Keratinocyte (primary cell): Measurements from ENCODE around the gene CLMN. TPM values are rescaled to one million over a fixed set of nuclear protein-coding genes. Genes with fewer than 3 reads are reported as not detected.

Experiments
- DNase-seq: peaks from one replicate; pipeline ENCODE4 v3.0.0-alpha.2; 2011; ENCODE audit warnings: low read depth, missing footprints, low spot score
- FAIRE-seq: peaks from 2 replicates; lab custom pipeline; 2011; peaks lifted over from hg19 to GRCh38; lab: Jason Lieb, UNC
- H2AFZ ChIP-seq: 2 replicates; pipeline ENCODE4 v1.6.0; 2012; ENCODE audit warnings: low read length, control low read depth, inconsistent platforms; ENCODE audit not compliant: control insufficient read depth
- H3K27ac ChIP-seq: 2 replicates; pipeline ENCODE4 v1.5.1; 2011; ENCODE audit warnings: low read length; ENCODE audit not compliant: control insufficient read depth, insufficient read depth
- H3K27me3 ChIP-seq: 3 replicates; pipeline ENCODE4 v1.6.0; 2011; ENCODE audit warnings: low read length; ENCODE audit not compliant: control insufficient read depth, insufficient read depth; ENCODE audit errors: extremely low read depth
- H3K36me3 ChIP-seq, 2 experiments: 2 replicates in 1 of 2; 3 replicates in 1 of 2; pipeline ENCODE4 v1.5.1; 2011; ENCODE audit warnings: low read length in 2 of 2, mild to moderate bottlenecking in 1 of 2; ENCODE audit not compliant: control insufficient read depth in 2 of 2, insufficient read depth in 2 of 2; ENCODE audit errors: extremely low read depth in 1 of 2
- H3K4me1 ChIP-seq: 3 replicates; pipeline ENCODE4 v1.5.1; 2011; ENCODE audit warnings: low read length; ENCODE audit not compliant: control insufficient read depth, insufficient read depth; ENCODE audit errors: extremely low read depth
- H3K4me2 ChIP-seq: 3 replicates; pipeline ENCODE4 v1.6.0; 2011; ENCODE audit warnings: low read depth, low read length; ENCODE audit not compliant: control insufficient read depth, insufficient read depth; ENCODE audit errors: extremely low read depth
- H3K4me3 ChIP-seq, 3 experiments: fragments of 200-600 bp in 1 of 3; sonication (generic) in 1 of 3; 2 replicates in 2 of 3; 3 replicates in 1 of 3; pipeline ENCODE4 v1.5.1; 2011 to 2016; ENCODE audit warnings: low read length in 3 of 3, mild to moderate bottlenecking in 3 of 3, control low read depth in 2 of 3, inconsistent platforms in 1 of 3, low read depth in 1 of 3, mixed read lengths in 1 of 3, mixed run types in 1 of 3, moderate library complexity in 1 of 3; ENCODE audit not compliant: control insufficient read depth in 2 of 3, insufficient read depth in 2 of 3; ENCODE audit errors: extremely low read depth in 1 of 3
- H3K79me2 ChIP-seq: 2 replicates; pipeline ENCODE4 v1.6.0; 2012; ENCODE audit warnings: low read length; ENCODE audit not compliant: control insufficient read depth, insufficient read depth
- H3K9ac ChIP-seq: 3 replicates; pipeline ENCODE4 v1.6.0; 2011; ENCODE audit warnings: low read length; ENCODE audit not compliant: control insufficient read depth, insufficient read depth; ENCODE audit errors: extremely low read depth
- H3K9me1 ChIP-seq: 3 replicates; pipeline ENCODE4 v1.6.0; 2011; ENCODE audit warnings: low read length; ENCODE audit not compliant: control insufficient read depth, insufficient read depth; ENCODE audit errors: extremely low read depth
- H3K9me3 ChIP-seq: 2 replicates; pipeline ENCODE4 v1.5.1; 2012; ENCODE audit warnings: low read depth, low read length; ENCODE audit not compliant: control insufficient read depth
- H4K20me1 ChIP-seq: 3 replicates; pipeline ENCODE4 v1.6.0; 2011; ENCODE audit warnings: low read length; ENCODE audit not compliant: control insufficient read depth, insufficient read depth; ENCODE audit errors: extremely low read depth
- EZH2 ChIP-seq: IDR thresholded peaks from one replicate; pipeline ENCODE4 v1.6.1; 2012; ENCODE audit warnings: inconsistent platforms, mild to moderate bottlenecking, low read length, moderate library complexity
- dilution Hi-C: fragments of 300-500 bp; cut with MboI; formaldehyde crosslinking; loops from one replicate; pipeline ENCODE4 v1.7.0; 2020; ENCODE audit warnings: low sequenced_read_pairs; ENCODE audit not compliant: extremely low pct_ligation_motif_present
- polyA plus RNA-seq, 5 experiments: library from polyadenylated mRNA; depleted of rRNA in 3 of 5; stranded (reverse) in 3 of 5; stranded (forward) in 1 of 5; unstranded in 1 of 5; fragments of >200 nt; gene quantifications; 1 replicate in 1 of 5; 2 replicates in 3 of 5; 3 replicates in 1 of 5; pipeline versions ENCODE4 v1.2.1 to v1.2.3, GENCODE V29; 2011 to 2012; ENCODE audit warnings: missing spikeins in 2 of 5, low read depth in 1 of 5, low replicate concordance in 1 of 5
- TF ChIP-seq, protein P1 (sequence below), 3 experiments: IDR thresholded peaks in 1 of 3; conservative IDR thresholded peaks in 1 of 3; optimal IDR thresholded peaks in 1 of 3; 2 replicates in 2 of 3; 3 replicates in 1 of 3; pipeline versions ENCODE3 to v1.5.1; 2011; ENCODE audit warnings: low read length in 3 of 3, mild to moderate bottlenecking in 3 of 3, moderate library complexity in 2 of 3, control low read depth in 1 of 3, inconsistent platforms in 1 of 3; ENCODE audit not compliant: insufficient read depth in 2 of 3; ENCODE audit errors: extremely low read depth in 1 of 3

Gene CLMN
- polyA plus RNA-seq, 1 donor (not counting 4 experiments of a cell fraction or from before 2014, with no cell fraction given) = 6.1 TPM

- no peak for FAIRE-seq
- H3K79me2 ChIP-seq = no peaks in the 10 kb centered on the region
- no peaks in the 10 kb centered on the region for H3K27me3 ChIP-seq
- no peaks in the 10 kb centered on the region for H3K36me3 ChIP-seq
- no peaks in the 10 kb centered on the region for H3K9me1 ChIP-seq
- no peak overlapping the region for H3K27ac ChIP-seq
- H3K9ac ChIP-seq = no peak overlapping the region
- no peaks in the 10 kb centered on the region for H3K9me3 ChIP-seq
- no peak overlapping the region for H2AFZ ChIP-seq
- no peaks in the 10 kb centered on the region for H3K4me1 ChIP-seq
- TF ChIP-seq, protein P1, sequence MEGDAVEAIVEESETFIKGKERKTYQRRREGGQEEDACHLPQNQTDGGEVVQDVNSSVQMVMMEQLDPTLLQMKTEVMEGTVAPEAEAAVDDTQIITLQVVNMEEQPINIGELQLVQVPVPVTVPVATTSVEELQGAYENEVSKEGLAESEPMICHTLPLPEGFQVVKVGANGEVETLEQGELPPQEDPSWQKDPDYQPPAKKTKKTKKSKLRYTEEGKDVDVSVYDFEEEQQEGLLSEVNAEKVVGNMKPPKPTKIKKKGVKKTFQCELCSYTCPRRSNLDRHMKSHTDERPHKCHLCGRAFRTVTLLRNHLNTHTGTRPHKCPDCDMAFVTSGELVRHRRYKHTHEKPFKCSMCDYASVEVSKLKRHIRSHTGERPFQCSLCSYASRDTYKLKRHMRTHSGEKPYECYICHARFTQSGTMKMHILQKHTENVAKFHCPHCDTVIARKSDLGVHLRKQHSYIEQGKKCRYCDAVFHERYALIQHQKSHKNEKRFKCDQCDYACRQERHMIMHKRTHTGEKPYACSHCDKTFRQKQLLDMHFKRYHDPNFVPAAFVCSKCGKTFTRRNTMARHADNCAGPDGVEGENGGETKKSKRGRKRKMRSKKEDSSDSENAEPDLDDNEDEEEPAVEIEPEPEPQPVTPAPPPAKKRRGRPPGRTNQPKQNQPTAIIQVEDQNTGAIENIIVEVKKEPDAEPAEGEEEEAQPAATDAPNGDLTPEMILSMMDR (optimal IDR thresholded peaks at IDR 0.05 in 1 of 3, IDR thresholded peaks at IDR 0.05 in 1 of 3, conservative IDR thresholded peaks at IDR 0.05 in 1 of 3; ENCODE audit: extremely low read depth in 1 of 3, insufficient read depth in 2 of 3, low read length in 3 of 3) = no peak
- no peak for TF ChIP-seq EZH2
- no peak overlapping the region for H3K4me2 ChIP-seq
- no peak for DNase-seq
- dilution Hi-C loops = no loop called here
- H3K4me3 ChIP-seq = no peak overlapping the region
- H4K20me1 ChIP-seq = no peaks in the 10 kb centered on the region
Measured at GRCh38 chr14:95304342-95304741, 15.4 kb downstream of the CLMN start.

DNA sequence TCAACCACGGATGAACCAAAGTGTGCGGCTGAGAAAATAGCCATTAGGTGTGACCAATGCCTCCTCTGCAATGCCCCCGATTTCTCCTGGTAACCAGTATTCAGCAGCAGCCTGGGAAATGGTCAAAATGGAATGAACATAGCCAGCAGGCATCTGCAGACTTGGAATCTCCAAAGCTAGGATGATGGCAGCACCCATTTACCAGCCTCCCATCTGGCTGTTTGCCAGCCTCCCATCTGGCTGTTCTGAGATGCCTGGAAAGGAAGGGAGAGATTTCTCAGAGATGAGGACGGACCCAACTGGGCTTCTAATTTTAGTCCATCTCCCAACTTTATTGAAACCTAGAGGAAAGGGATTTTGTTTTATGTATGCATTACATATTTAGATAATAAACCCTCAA, 16.2 kb downstream of the CLMN start:
- Histone ChIP-seq H3K36me3 (no peaks in the 10 kb centered on the region), H3K4me2 (no peak overlapping the region), H3K79me2 (no peaks in the 10 kb centered on the region), H3K27ac (no peak overlapping the region), H2AFZ (no peak overlapping the region), H3K4me1 (no peaks in the 10 kb centered on the region), H3K9me1 (no peaks in the 10 kb centered on the region), H4K20me1 (no peaks in the 10 kb centered on the region), H3K27me3 (no peaks in the 10 kb centered on the region), H3K9me3 (no peaks in the 10 kb centered on the region), H3K4me3 (no peak overlapping the region), H3K9ac (no peak overlapping the region)
- TF ChIP-seq EZH2 = no peak
- TF ChIP-seq, protein P1 (optimal IDR thresholded peaks at IDR 0.05 in 1 of 3, IDR thresholded peaks at IDR 0.05 in 1 of 3, conservative IDR thresholded peaks at IDR 0.05 in 1 of 3; ENCODE audit: extremely low read depth in 1 of 3, insufficient read depth in 2 of 3, low read length in 3 of 3) = no peak
- dilution Hi-C loops = no loop called here
- no peak for DNase-seq
- FAIRE-seq = no peak
